NCI-H2227 (cell line): ENCODE results near the gene FAF2.

Experiments used
- DNase-seq: peaks from one replicate; lab custom pipeline; 2025; ENCODE audit not compliant: unreplicated experiment; lab: John Stamatoyannopoulos, UW

Gene FAF2

GRCh38 chr5:176529741-176530141 is 81.6 kb downstream of the FAF2 start:
- DNase-seq, result no peak

- DNase-seq, result no peak
These were observed 82.3 kb downstream of the FAF2 start for GRCh38 chr5:176530393-176530982.

- peak; percentile 37 for DNase-seq
These were observed 83.1 kb downstream of the FAF2 start for GRCh38 chr5:176530983-176531901.

GRCh38 chr5:176531902-176532493 is 83.8 kb downstream of the FAF2 start:
- no peak for DNase-seq

- DNase-seq, result no peak
These were observed 84.6 kb downstream of the FAF2 start for GRCh38 chr5:176532795-176533194.

GRCh38 chr5:176533390-176533789 is 85.2 kb downstream of the FAF2 start:
- DNase-seq, result no peak

GRCh38 chr5:176533894-176534611 is 85.9 kb downstream of the FAF2 start:
- no peak for DNase-seq

- no peak for DNase-seq
These were observed 86.5 kb downstream of the FAF2 start for GRCh38 chr5:176534640-176535039.

- DNase-seq, result no peak
These were observed 87.0 kb downstream of the FAF2 start for GRCh38 chr5:176535101-176535663.

- no peak for DNase-seq
These were observed 87.5 kb downstream of the FAF2 start for GRCh38 chr5:176535664-176536131.

- peak; percentile 76 for DNase-seq
These were observed 88.1 kb downstream of the FAF2 start for GRCh38 chr5:176536132-176536901.

- DNase-seq, result peak; percentile 95
These were observed 88.8 kb downstream of the FAF2 start, which contains the start of gene RNF44 for GRCh38 chr5:176536902-176537553. RNF44 (minus strand) TSS chr5:176537402; CDS start chr5:176532472, 4,930 bp downstream.

- peak; percentile 97 for DNase-seq
These were observed 89.5 kb downstream of the FAF2 start for GRCh38 chr5:176537554-176538229.

GRCh38 chr5:176538230-176538988 is 90.2 kb downstream of the FAF2 start:
- DNase-seq, result no peak

- DNase-seq, result no peak
These were observed 90.8 kb downstream of the FAF2 start for GRCh38 chr5:176538989-176539384.

GRCh38 chr5:176540476-176540899 is 92.3 kb downstream of the FAF2 start:
- no peak for DNase-seq

- no peak for DNase-seq
These were observed 92.8 kb downstream of the FAF2 start for GRCh38 chr5:176540956-176541337.
